NOMO-1 (cell line): ENCODE measurements around the gene SPAG16.

ENCODE experiments used
- DNase-seq, 2 experiments: peaks; one replicate each; lab custom pipeline; 2025; ENCODE audit not compliant: unreplicated experiment in 2 of 2; lab: John Stamatoyannopoulos, UW

Gene SPAG16

DNA sequence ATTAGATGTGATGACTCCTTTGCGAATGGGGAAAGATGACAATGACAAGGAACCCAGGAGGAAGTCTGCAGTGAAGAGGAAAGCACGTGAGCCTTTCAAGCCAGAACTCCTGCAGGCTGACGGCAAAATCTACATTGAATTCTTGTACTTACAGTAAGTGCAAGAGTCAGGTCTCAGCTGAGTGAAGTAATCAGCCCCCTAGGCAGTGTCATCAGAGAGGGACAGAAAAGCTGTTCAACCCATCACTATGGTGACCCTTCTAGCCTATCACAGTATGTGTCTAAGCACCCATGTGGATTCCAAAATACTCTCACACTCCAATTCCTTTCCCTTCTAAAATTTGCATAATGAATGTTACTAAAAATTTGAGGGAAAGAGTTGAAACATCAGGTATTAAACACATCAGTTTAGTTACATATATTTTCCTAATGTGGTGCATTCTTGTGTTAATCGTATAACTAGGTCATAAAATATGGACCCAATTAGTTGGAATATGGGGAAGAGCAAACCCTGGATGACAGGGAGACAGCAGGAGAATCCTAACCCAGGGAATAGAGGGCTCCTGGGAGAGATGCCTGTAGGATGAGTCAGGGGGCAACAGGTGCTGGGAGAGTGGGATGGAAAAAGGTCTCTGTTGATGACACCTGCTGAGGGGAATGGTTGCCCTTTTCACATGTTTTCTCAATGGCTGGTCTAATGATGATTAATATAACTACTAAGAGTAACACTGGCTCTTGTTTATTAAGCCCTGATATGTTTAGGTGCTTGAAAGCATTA lies 1166.0 kb downstream of the SPAG16 start:
- DNase-seq, result no peak

GRCh38 chr2:214451516-214452275 lies 1167.4 kb downstream of the SPAG16 start:
- DNase-seq, result no peak
